Keratinocyte (primary cell): ENCODE measurements around the gene KCNG2. TPM values are rescaled to one million over a fixed set of nuclear protein-coding genes. Genes with fewer than 3 reads are reported as not detected.

Experiments used
- DNase-seq: peaks from one replicate; pipeline ENCODE4 v3.0.0-alpha.2; 2011; ENCODE audit warnings: low read depth, missing footprints, low spot score
- FAIRE-seq: peaks from 2 replicates; lab custom pipeline; 2011; peaks lifted over from hg19 to GRCh38; lab: Jason Lieb, UNC
- H2AFZ ChIP-seq: 2 replicates; pipeline ENCODE4 v1.6.0; 2012; ENCODE audit warnings: low read length, control low read depth, inconsistent platforms; ENCODE audit not compliant: control insufficient read depth
- H3K27ac ChIP-seq: 2 replicates; pipeline ENCODE4 v1.5.1; 2011; ENCODE audit warnings: low read length; ENCODE audit not compliant: control insufficient read depth, insufficient read depth
- H3K27me3 ChIP-seq: 3 replicates; pipeline ENCODE4 v1.6.0; 2011; ENCODE audit warnings: low read length; ENCODE audit not compliant: control insufficient read depth, insufficient read depth; ENCODE audit errors: extremely low read depth
- H3K36me3 ChIP-seq, 2 experiments: 2 replicates in 1 of 2; 3 replicates in 1 of 2; pipeline ENCODE4 v1.5.1; 2011; ENCODE audit warnings: low read length in 2 of 2, mild to moderate bottlenecking in 1 of 2; ENCODE audit not compliant: control insufficient read depth in 2 of 2, insufficient read depth in 2 of 2; ENCODE audit errors: extremely low read depth in 1 of 2
- H3K4me1 ChIP-seq: 3 replicates; pipeline ENCODE4 v1.5.1; 2011; ENCODE audit warnings: low read length; ENCODE audit not compliant: control insufficient read depth, insufficient read depth; ENCODE audit errors: extremely low read depth
- H3K4me2 ChIP-seq: 3 replicates; pipeline ENCODE4 v1.6.0; 2011; ENCODE audit warnings: low read depth, low read length; ENCODE audit not compliant: control insufficient read depth, insufficient read depth; ENCODE audit errors: extremely low read depth
- H3K4me3 ChIP-seq, 3 experiments: fragments of 200-600 bp in 1 of 3; sonication (generic) in 1 of 3; 2 replicates in 2 of 3; 3 replicates in 1 of 3; pipeline ENCODE4 v1.5.1; 2011 to 2016; ENCODE audit warnings: low read length in 3 of 3, mild to moderate bottlenecking in 3 of 3, control low read depth in 2 of 3, inconsistent platforms in 1 of 3, low read depth in 1 of 3, mixed read lengths in 1 of 3, mixed run types in 1 of 3, moderate library complexity in 1 of 3; ENCODE audit not compliant: control insufficient read depth in 2 of 3, insufficient read depth in 2 of 3; ENCODE audit errors: extremely low read depth in 1 of 3
- H3K79me2 ChIP-seq: 2 replicates; pipeline ENCODE4 v1.6.0; 2012; ENCODE audit warnings: low read length; ENCODE audit not compliant: control insufficient read depth, insufficient read depth
- H3K9ac ChIP-seq: 3 replicates; pipeline ENCODE4 v1.6.0; 2011; ENCODE audit warnings: low read length; ENCODE audit not compliant: control insufficient read depth, insufficient read depth; ENCODE audit errors: extremely low read depth
- H3K9me1 ChIP-seq: 3 replicates; pipeline ENCODE4 v1.6.0; 2011; ENCODE audit warnings: low read length; ENCODE audit not compliant: control insufficient read depth, insufficient read depth; ENCODE audit errors: extremely low read depth
- H3K9me3 ChIP-seq: 2 replicates; pipeline ENCODE4 v1.5.1; 2012; ENCODE audit warnings: low read depth, low read length; ENCODE audit not compliant: control insufficient read depth
- H4K20me1 ChIP-seq: 3 replicates; pipeline ENCODE4 v1.6.0; 2011; ENCODE audit warnings: low read length; ENCODE audit not compliant: control insufficient read depth, insufficient read depth; ENCODE audit errors: extremely low read depth
- EZH2 ChIP-seq: IDR thresholded peaks from one replicate; pipeline ENCODE4 v1.6.1; 2012; ENCODE audit warnings: inconsistent platforms, mild to moderate bottlenecking, low read length, moderate library complexity
- dilution Hi-C: fragments of 300-500 bp; cut with MboI; formaldehyde crosslinking; loops from one replicate; pipeline ENCODE4 v1.7.0; 2020; ENCODE audit warnings: low sequenced_read_pairs; ENCODE audit not compliant: extremely low pct_ligation_motif_present
- polyA plus RNA-seq, 5 experiments: library from polyadenylated mRNA; depleted of rRNA in 3 of 5; stranded (reverse) in 3 of 5; stranded (forward) in 1 of 5; unstranded in 1 of 5; fragments of >200 nt; gene quantifications; 1 replicate in 1 of 5; 2 replicates in 3 of 5; 3 replicates in 1 of 5; pipeline versions ENCODE4 v1.2.1 to v1.2.3, GENCODE V29; 2011 to 2012; ENCODE audit warnings: missing spikeins in 2 of 5, low read depth in 1 of 5, low replicate concordance in 1 of 5
- TF ChIP-seq, protein P1 (sequence below), 3 experiments: IDR thresholded peaks in 1 of 3; conservative IDR thresholded peaks in 1 of 3; optimal IDR thresholded peaks in 1 of 3; 2 replicates in 2 of 3; 3 replicates in 1 of 3; pipeline versions ENCODE3 to v1.5.1; 2011; ENCODE audit warnings: low read length in 3 of 3, mild to moderate bottlenecking in 3 of 3, moderate library complexity in 2 of 3, control low read depth in 1 of 3, inconsistent platforms in 1 of 3; ENCODE audit not compliant: insufficient read depth in 2 of 3; ENCODE audit errors: extremely low read depth in 1 of 3

Gene KCNG2
- polyA plus RNA-seq, 1 donor (not counting 4 experiments of a cell fraction or from before 2014, with no cell fraction given) = not detected

DNA sequence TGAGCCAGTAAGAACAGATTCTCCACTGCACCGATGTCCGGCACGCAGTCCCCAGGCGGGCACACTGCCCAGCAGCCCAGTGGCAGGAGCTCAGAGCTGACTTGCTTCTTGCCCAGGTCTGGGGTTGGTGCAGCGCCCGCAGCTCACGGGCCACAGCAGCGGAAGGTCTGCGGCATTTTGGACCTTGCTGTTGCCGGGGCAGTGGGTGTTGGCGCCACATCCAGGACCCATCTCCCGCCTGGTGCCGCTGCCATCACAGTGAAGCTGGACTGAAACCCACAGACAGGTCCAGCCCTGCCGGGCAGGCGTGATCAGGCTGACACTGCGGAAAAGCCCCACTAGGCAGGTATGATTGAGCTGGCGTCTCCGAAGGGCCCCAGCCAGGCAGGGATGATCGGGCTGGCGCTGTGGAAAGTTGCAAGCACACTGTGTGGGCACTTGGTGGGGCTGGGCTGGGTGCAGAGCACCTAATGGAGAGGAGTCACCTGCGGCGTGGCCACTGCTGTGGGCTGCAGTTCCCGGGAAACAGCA lies 78.3 kb downstream of the KCNG2 start:
- no peaks in the 10 kb centered on the region for H3K9me1 ChIP-seq
- no peak overlapping the region for H2AFZ ChIP-seq
- H3K27me3 ChIP-seq = peaks cover 28% of the 10 kb centered on the region
- H3K4me1 ChIP-seq = peaks cover 8% of the 10 kb centered on the region
- H3K9ac ChIP-seq = no peak overlapping the region
- no peaks in the 10 kb centered on the region for H4K20me1 ChIP-seq
- dilution Hi-C loops = no loop called here
- no peaks in the 10 kb centered on the region for H3K9me3 ChIP-seq
- no peak overlapping the region for H3K27ac ChIP-seq
- no peak for DNase-seq
- TF ChIP-seq, protein P1, sequence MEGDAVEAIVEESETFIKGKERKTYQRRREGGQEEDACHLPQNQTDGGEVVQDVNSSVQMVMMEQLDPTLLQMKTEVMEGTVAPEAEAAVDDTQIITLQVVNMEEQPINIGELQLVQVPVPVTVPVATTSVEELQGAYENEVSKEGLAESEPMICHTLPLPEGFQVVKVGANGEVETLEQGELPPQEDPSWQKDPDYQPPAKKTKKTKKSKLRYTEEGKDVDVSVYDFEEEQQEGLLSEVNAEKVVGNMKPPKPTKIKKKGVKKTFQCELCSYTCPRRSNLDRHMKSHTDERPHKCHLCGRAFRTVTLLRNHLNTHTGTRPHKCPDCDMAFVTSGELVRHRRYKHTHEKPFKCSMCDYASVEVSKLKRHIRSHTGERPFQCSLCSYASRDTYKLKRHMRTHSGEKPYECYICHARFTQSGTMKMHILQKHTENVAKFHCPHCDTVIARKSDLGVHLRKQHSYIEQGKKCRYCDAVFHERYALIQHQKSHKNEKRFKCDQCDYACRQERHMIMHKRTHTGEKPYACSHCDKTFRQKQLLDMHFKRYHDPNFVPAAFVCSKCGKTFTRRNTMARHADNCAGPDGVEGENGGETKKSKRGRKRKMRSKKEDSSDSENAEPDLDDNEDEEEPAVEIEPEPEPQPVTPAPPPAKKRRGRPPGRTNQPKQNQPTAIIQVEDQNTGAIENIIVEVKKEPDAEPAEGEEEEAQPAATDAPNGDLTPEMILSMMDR (optimal IDR thresholded peaks at IDR 0.05 in 1 of 3, IDR thresholded peaks at IDR 0.05 in 1 of 3, conservative IDR thresholded peaks at IDR 0.05 in 1 of 3; ENCODE audit: extremely low read depth in 1 of 3, insufficient read depth in 2 of 3, low read length in 3 of 3) = peak in 1 of 3 experiments; percentile 48
- no peak for TF ChIP-seq EZH2
- H3K4me3 ChIP-seq = peak overlapping the region in 1 of 3 experiments; percentile 7
- H3K79me2 ChIP-seq = no peaks in the 10 kb centered on the region
- no peaks in the 10 kb centered on the region for H3K36me3 ChIP-seq
- no peak for FAIRE-seq
- H3K4me2 ChIP-seq = peak overlapping the region; percentile 37

DNA sequence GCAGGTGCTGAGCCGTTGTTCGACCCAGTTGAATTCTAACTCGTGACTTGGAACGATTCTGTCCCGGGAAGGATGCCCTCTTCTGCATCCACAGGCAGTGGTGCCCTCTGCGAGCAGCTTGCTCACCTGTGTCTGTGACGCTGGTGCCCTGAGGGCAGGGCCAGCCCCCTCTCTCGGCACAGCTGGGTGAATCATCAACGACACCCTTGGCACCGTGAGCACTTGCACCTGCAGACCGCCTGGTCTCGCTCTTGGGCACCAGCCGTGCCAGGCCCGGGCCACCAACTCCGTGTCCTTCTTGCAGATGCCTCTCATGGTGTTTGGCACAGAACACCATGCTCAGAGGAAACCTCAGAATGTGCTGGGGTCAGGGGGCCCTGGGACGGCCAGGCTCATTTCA lies 78.8 kb downstream of the KCNG2 start:
- DNase-seq = peak; percentile 17
- H3K4me2 ChIP-seq = peak overlapping the region; percentile 22
- H3K79me2 ChIP-seq = no peaks in the 10 kb centered on the region
- H2AFZ ChIP-seq = no peak overlapping the region
- no peaks in the 10 kb centered on the region for H3K9me1 ChIP-seq
- dilution Hi-C loops = no loop called here
- H3K4me3 ChIP-seq = no peak overlapping the region
- no peaks in the 10 kb centered on the region for H4K20me1 ChIP-seq
- no peaks in the 10 kb centered on the region for H3K36me3 ChIP-seq
- peaks cover 8% of the 10 kb centered on the region for H3K4me1 ChIP-seq
- no peaks in the 10 kb centered on the region for H3K9me3 ChIP-seq
- no peak for FAIRE-seq
- no peak overlapping the region for H3K9ac ChIP-seq
- H3K27ac ChIP-seq = no peak overlapping the region
- peaks cover 27% of the 10 kb centered on the region for H3K27me3 ChIP-seq
- TF ChIP-seq EZH2 = no peak
- TF ChIP-seq, protein P1 (optimal IDR thresholded peaks at IDR 0.05 in 1 of 3, IDR thresholded peaks at IDR 0.05 in 1 of 3, conservative IDR thresholded peaks at IDR 0.05 in 1 of 3; ENCODE audit: extremely low read depth in 1 of 3, insufficient read depth in 2 of 3, low read length in 3 of 3) = peak in 1 of 3 experiments; percentile 9
